Calu3 (cell line): ENCODE data around the gene IFI44. TPM values are rescaled to one million over a fixed set of nuclear protein-coding genes. Genes with fewer than 3 reads are reported as not detected.

Experiments used
- Bru-seq: library from RNA; stranded (reverse); fragments of 400-500 nt; gene quantifications from one replicate; lab custom pipeline; 2021; lab: Mats Ljungman, UMichigan
- BruChase-seq, 2 experiments: library from RNA; stranded (reverse); fragments of 400-500 nt; gene quantifications; one replicate each; lab custom pipeline; 2021; lab: Mats Ljungman, UMichigan
- BruUV-seq: library from RNA; stranded (reverse); fragments of 400-500 nt; replicated peaks from 2 replicates; lab custom pipeline; 2021; lab: Mats Ljungman, UMichigan
- CTCF ChIA-PET: fragments of 300-600 bp; sonication (Branson Sonifier 250); formaldehyde crosslinking; loops from one replicate; lab custom pipeline; 2022; ENCODE audit warnings: antibody characterized with exemption; lab: Charles Lee
- DNase-seq: peaks from one replicate; pipeline ENCODE4 v3.0.0; 2022
- H3K27ac Mint-ChIP-seq: one replicate; pipeline ENCODE4 v1.8.0; 2022; ENCODE audit warnings: mixed read lengths; ENCODE audit not compliant: unreplicated experiment
- H3K27me3 Mint-ChIP-seq: one replicate; pipeline ENCODE4 v1.8.0; 2022; ENCODE audit warnings: mixed read lengths; ENCODE audit not compliant: unreplicated experiment
- H3K36me3 Mint-ChIP-seq: one replicate; pipeline ENCODE4 v1.8.0; 2022; ENCODE audit warnings: mild to moderate bottlenecking, moderate library complexity, mixed read lengths; ENCODE audit not compliant: insufficient read depth, unreplicated experiment
- H3K4me1 Mint-ChIP-seq: one replicate; pipeline ENCODE4 v1.8.0; 2022; ENCODE audit warnings: mild to moderate bottlenecking, low read depth, mixed read lengths; ENCODE audit not compliant: unreplicated experiment
- H3K4me3 Mint-ChIP-seq: one replicate; pipeline ENCODE4 v1.8.0; 2022; ENCODE audit warnings: mild to moderate bottlenecking, low read depth, moderate library complexity, mixed read lengths; ENCODE audit not compliant: unreplicated experiment
- H3K9me3 Mint-ChIP-seq: one replicate; pipeline ENCODE4 v1.8.0; 2022; ENCODE audit warnings: low read depth, mixed read lengths; ENCODE audit not compliant: unreplicated experiment
- intact Hi-C: fragments of 100-400 bp; cut with micrococcal nuclease; formaldehyde crosslinking; loops from one replicate; pipeline ENCODE4 v1.10.0; 2022; ENCODE audit not compliant: unreplicated experiment
- long read RNA-seq: library from polyadenylated mRNA; stranded (forward); transcript quantifications from one replicate; pipeline ENCODE4 v2.0.0, GENCODE V29; 2022
- total RNA-seq: library from RNA; stranded (reverse); gene quantifications from 2 replicates; pipeline ENCODE4 v1.2.3, GENCODE V29; 2022
- TF ChIP-seq, protein P1 (sequence below): fragments of 200-600 bp; IDR thresholded peaks from one replicate; pipeline ENCODE4 v1.8.0; 2022; ENCODE audit warnings: antibody characterized with exemption; ENCODE audit not compliant: unreplicated experiment

The IFI44 gene, protein sequence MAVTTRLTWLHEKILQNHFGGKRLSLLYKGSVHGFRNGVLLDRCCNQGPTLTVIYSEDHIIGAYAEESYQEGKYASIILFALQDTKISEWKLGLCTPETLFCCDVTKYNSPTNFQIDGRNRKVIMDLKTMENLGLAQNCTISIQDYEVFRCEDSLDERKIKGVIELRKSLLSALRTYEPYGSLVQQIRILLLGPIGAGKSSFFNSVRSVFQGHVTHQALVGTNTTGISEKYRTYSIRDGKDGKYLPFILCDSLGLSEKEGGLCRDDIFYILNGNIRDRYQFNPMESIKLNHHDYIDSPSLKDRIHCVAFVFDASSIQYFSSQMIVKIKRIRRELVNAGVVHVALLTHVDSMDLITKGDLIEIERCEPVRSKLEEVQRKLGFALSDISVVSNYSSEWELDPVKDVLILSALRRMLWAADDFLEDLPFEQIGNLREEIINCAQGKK
- total RNA-seq (125 and 259 TPM in 2 replicates), Bru-seq, nascent RNA (percentile 100 among the genes with signal in this experiment), BruChase-seq, experiment 1, labeled RNA remaining after a 6-hour chase (percentile 98 among the genes with signal in this experiment), BruChase-seq, experiment 2, labeled RNA remaining after a 2-hour chase (percentile 99 among the genes with signal in this experiment)
- long read RNA-seq, transcript IFI44-201 (9 exons, 1,687 nt) = major isoform, 36 of 96 reads
- long read RNA-seq, partial matches to known transcripts = 12 of 96 reads
- long read RNA-seq, other reads (novel, unspliced or antisense) = 40 of 96 reads

DNA sequence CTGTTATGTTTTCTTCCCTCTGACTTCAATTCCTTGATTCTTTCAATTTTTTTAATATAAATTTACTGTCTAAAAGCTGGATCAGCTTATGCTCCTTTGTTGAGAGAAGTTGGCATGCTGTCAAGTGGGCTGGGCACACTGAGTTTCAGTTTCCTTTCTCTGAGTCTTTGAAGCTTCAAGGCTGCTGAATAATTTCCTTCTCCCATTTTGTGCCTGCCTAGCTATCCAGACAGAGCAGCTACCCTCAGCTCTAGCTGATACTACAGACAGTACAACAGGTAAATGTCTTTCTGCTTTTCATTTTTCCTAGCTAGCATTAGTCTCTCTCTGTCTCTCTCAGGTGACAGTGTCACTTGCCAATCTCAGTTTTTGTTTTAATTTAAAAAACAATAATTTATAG lies at the start of gene IFI44:
Gene IFI44, plus strand, starts transcription at position 204 of the 400 bp plus-strand sequence. CDS start 365 bp downstream, outside the sequence.
- peak; percentile 80 for DNase-seq

DNA sequence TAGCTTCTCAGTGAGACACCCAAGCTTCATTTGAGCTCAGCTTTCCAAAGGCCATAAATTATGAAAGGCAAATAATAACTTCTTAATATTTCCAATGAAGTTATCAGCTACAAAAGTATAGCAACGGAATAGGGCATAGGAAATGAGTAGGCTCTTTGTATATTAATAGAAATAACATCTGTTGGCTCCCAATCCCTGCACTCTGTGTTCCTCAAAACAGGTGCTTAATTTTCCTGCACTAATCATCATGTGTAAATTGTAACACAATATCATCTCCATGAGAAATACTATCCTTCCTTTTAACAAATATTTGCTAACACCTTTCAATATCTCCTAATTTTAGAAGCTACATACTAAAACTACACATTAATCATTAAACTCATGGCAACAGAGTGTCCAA lies 48.6 kb upstream of the IFI44 start:
- no peaks in the 10 kb centered on the region for H3K36me3 Mint-ChIP-seq
- no TSS peak for BruUV-seq
- H3K27me3 Mint-ChIP-seq = no peaks in the 10 kb centered on the region
- TF ChIP-seq, protein P1, sequence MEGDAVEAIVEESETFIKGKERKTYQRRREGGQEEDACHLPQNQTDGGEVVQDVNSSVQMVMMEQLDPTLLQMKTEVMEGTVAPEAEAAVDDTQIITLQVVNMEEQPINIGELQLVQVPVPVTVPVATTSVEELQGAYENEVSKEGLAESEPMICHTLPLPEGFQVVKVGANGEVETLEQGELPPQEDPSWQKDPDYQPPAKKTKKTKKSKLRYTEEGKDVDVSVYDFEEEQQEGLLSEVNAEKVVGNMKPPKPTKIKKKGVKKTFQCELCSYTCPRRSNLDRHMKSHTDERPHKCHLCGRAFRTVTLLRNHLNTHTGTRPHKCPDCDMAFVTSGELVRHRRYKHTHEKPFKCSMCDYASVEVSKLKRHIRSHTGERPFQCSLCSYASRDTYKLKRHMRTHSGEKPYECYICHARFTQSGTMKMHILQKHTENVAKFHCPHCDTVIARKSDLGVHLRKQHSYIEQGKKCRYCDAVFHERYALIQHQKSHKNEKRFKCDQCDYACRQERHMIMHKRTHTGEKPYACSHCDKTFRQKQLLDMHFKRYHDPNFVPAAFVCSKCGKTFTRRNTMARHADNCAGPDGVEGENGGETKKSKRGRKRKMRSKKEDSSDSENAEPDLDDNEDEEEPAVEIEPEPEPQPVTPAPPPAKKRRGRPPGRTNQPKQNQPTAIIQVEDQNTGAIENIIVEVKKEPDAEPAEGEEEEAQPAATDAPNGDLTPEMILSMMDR = no peak
- no peak for DNase-seq
- CTCF ChIA-PET = no interaction called here
- intact Hi-C loops = loop anchor here (10.0 kb wide), 2 partner anchors 106 to 186 kb away; partner anchors contain the start of gene PTGFR
- no peaks in the 10 kb centered on the region for H3K4me1 Mint-ChIP-seq
- no peak overlapping the region for H3K27ac Mint-ChIP-seq
- no peak overlapping the region for H3K4me3 Mint-ChIP-seq
- no peaks in the 10 kb centered on the region for H3K9me3 Mint-ChIP-seq

More for the DNA sequence above, at the start of gene IFI44:
- peaks cover 7% of the 10 kb centered on the region for H3K4me1 Mint-ChIP-seq
- CTCF ChIA-PET = no interaction called here
- BruUV-seq = no TSS peak
- H3K9me3 Mint-ChIP-seq = peaks cover 8% of the 10 kb centered on the region
- intact Hi-C loops = loop anchor here (1.0 kb wide), 1 partner anchor 29 kb away; the partner anchor contains the start of gene IFI44L
- TF ChIP-seq, protein P1 = no peak
- H3K36me3 Mint-ChIP-seq = peaks cover 23% of the 10 kb centered on the region
- H3K27ac Mint-ChIP-seq = peak within 1 kb of the TSS; percentile 63
- no peaks in the 10 kb centered on the region for H3K27me3 Mint-ChIP-seq
- peak within 1 kb of the TSS; percentile 78 for H3K4me3 Mint-ChIP-seq

DNA sequence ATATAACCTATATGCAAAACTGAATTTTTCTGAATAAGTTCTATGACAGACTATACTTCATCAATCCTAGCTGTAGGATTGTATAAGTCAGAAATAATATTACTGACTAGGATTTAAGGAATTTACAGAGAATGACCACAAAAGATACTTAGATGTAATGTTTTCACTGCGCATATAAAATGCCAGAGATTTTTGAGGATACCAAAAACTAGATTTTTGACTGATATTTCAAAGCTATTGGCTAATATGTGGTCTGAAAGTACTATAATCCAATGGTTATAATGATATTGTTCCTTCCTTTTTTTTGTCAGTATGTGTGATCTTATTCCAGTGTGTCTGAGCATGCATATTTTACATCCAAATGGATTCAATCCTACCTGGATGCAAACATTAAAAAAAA lies 46.4 kb upstream of the IFI44 start:
- H3K4me3 Mint-ChIP-seq = no peak overlapping the region
- H3K4me1 Mint-ChIP-seq = no peaks in the 10 kb centered on the region
- TF ChIP-seq, protein P1 = no peak
- CTCF ChIA-PET = interaction anchor here (0.5 kb wide), 1 partner anchor 397 kb away, joined by 4 read pairs; no protein-coding TSS in a partner anchor
- no TSS peak for BruUV-seq
- no peaks in the 10 kb centered on the region for H3K9me3 Mint-ChIP-seq
- DNase-seq = no peak
- H3K27ac Mint-ChIP-seq = no peak overlapping the region
- H3K36me3 Mint-ChIP-seq = no peaks in the 10 kb centered on the region
- intact Hi-C loops = loop anchor here (10.0 kb wide), 2 partner anchors 108 to 188 kb away; partner anchors contain the start of gene PTGFR
- H3K27me3 Mint-ChIP-seq = no peaks in the 10 kb centered on the region

DNA sequence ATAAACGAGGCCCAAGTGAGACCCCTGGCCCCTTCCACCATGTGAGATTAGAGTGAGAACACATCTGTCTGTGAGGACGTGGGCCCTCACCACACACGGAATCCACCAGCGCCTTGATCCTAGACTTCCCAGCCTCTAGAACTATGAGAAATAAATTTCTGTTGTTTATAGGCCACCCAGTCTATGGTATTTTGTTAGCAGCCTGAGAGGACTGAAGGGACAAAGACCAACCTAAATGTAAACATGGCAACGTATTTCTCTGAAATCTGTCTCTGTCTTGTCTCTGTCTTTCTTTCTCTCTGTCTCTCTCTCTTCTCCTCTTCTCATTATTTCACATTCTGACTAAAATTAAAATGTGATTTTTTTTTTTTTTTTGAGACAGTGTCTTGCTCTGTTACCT lies 45.0 kb upstream of the IFI44 start:
- CTCF ChIA-PET = no interaction called here
- no peak for DNase-seq
- intact Hi-C loops = loop anchor here (10.0 kb wide), 2 partner anchors 110 to 190 kb away; partner anchors contain the start of gene PTGFR
- Mint-ChIP-seq H3K27me3 (no peaks in the 10 kb centered on the region), H3K9me3 (no peaks in the 10 kb centered on the region), H3K36me3 (no peaks in the 10 kb centered on the region), H3K4me1 (no peaks in the 10 kb centered on the region), H3K27ac (no peak overlapping the region), H3K4me3 (no peak overlapping the region)
- TF ChIP-seq, protein P1 = no peak
- no TSS peak for BruUV-seq
